GM19035 (cell line): ENCODE measurements around the gene ITSN1.
"Not testable (repeated sequence)": the region's sequence is repeated elsewhere in the genome, so short reads cannot be mapped to it uniquely, and the experiment has no call there.

ENCODE experiments used
- ATAC-seq: cut with Tn5 transposase; IDR thresholded peaks from one replicate; pipeline ENCODE4 v1.9.1; 2021; ENCODE audit not compliant: unreplicated experiment

Gene ITSN1

GRCh38 chr21:33729139-33729538, 86.8 kb downstream of the ITSN1 start:
- ATAC-seq: not testable (repeated sequence)

GRCh38 chr21:33729641-33730040, 87.3 kb downstream of the ITSN1 start:
- ATAC-seq: no peak

- no peak for ATAC-seq
Observed at GRCh38 chr21:33731447-33731846, 89.1 kb downstream of the ITSN1 start.

- ATAC-seq: no peak
Observed at GRCh38 chr21:33732038-33732437, 89.7 kb downstream of the ITSN1 start.

GRCh38 chr21:33733601-33734000, 91.3 kb downstream of the ITSN1 start:
- ATAC-seq: no peak

GRCh38 chr21:33734291-33734690, 92.0 kb downstream of the ITSN1 start:
- ATAC-seq: no peak

GRCh38 chr21:33734818-33735217, 92.5 kb downstream of the ITSN1 start:
- no peak for ATAC-seq

GRCh38 chr21:33736569-33736968, 94.3 kb downstream of the ITSN1 start:
- no peak for ATAC-seq

GRCh38 chr21:33739701-33740100, 97.4 kb downstream of the ITSN1 start:
- no peak for ATAC-seq

GRCh38 chr21:33747420-33747819, 105.1 kb downstream of the ITSN1 start:
- ATAC-seq: no peak

GRCh38 chr21:33748903-33749302, 106.6 kb downstream of the ITSN1 start:
- no peak for ATAC-seq

- no peak for ATAC-seq
Observed at GRCh38 chr21:33750017-33750416, 107.7 kb downstream of the ITSN1 start.

GRCh38 chr21:33751120-33751519, 108.8 kb downstream of the ITSN1 start:
- no peak for ATAC-seq

GRCh38 chr21:33751533-33751932, 109.2 kb downstream of the ITSN1 start:
- no peak for ATAC-seq

GRCh38 chr21:33752260-33752659, 110.0 kb downstream of the ITSN1 start:
- no peak for ATAC-seq

GRCh38 chr21:33753886-33754285, 111.6 kb downstream of the ITSN1 start:
- no peak for ATAC-seq

- ATAC-seq: no peak
Observed at GRCh38 chr21:33754481-33754880, 112.2 kb downstream of the ITSN1 start.

- ATAC-seq: no peak
Observed at GRCh38 chr21:33755354-33755753, 113.1 kb downstream of the ITSN1 start.

GRCh38 chr21:33760641-33761440, 118.5 kb downstream of the ITSN1 start:
- ATAC-seq: no peak

GRCh38 chr21:33761441-33762036, 119.2 kb downstream of the ITSN1 start:
- ATAC-seq: no peak

- ATAC-seq: no peak
Observed at GRCh38 chr21:33762803-33763581, 120.7 kb downstream of the ITSN1 start.

- ATAC-seq: no peak
Observed at GRCh38 chr21:33763582-33763899, 121.2 kb downstream of the ITSN1 start.
